Uterus (tissue), 2 donors: ENCODE data around the gene PTPN1.

Source experiments
- CTCF ChIP-seq, 4 experiments: fragments of 200-600 bp in 2 of 4; fragments of 450-650 bp in 2 of 4; sonication (generic) in 2 of 4; IDR thresholded peaks; one replicate each; pipeline ENCODE4 v1.5.1; 2016 to 2019; ENCODE audit warnings: antibody characterized with exemption in 4 of 4, mild to moderate bottlenecking in 2 of 4, moderate library complexity in 1 of 4
- POLR2A ChIP-seq, 2 donors: fragments of 450-650 bp; IDR thresholded peaks; one replicate each; pipeline ENCODE4 v1.6.1; 2016; ENCODE audit warnings: antibody characterized with exemption in 2 of 2, mild to moderate bottlenecking in 1 of 2, moderate library complexity in 1 of 2

- no peak for TF ChIP-seq CTCF (IDR thresholded peaks at IDR 0.05)
- TF ChIP-seq POLR2A (IDR thresholded peaks at IDR 0.05): no peak
Measured at GRCh38 chr20:50475681-50476292, 34.4 kb upstream of the PTPN1 start.
